WI38 (cell line): ENCODE data around the gene DNM3.

ENCODE experiments used
- H3K4me3 ChIP-seq: 2 replicates; pipeline ENCODE4 v1.5.1; 2011; ENCODE audit warnings: low read depth, mild to moderate bottlenecking, control low read depth, low read length
- CTCF ChIP-seq: IDR thresholded peaks from 2 replicates; pipeline ENCODE4 v1.5.1; 2012; ENCODE audit warnings: low read depth, mild to moderate bottlenecking, control low read depth, low read length

The DNM3 gene

DNA sequence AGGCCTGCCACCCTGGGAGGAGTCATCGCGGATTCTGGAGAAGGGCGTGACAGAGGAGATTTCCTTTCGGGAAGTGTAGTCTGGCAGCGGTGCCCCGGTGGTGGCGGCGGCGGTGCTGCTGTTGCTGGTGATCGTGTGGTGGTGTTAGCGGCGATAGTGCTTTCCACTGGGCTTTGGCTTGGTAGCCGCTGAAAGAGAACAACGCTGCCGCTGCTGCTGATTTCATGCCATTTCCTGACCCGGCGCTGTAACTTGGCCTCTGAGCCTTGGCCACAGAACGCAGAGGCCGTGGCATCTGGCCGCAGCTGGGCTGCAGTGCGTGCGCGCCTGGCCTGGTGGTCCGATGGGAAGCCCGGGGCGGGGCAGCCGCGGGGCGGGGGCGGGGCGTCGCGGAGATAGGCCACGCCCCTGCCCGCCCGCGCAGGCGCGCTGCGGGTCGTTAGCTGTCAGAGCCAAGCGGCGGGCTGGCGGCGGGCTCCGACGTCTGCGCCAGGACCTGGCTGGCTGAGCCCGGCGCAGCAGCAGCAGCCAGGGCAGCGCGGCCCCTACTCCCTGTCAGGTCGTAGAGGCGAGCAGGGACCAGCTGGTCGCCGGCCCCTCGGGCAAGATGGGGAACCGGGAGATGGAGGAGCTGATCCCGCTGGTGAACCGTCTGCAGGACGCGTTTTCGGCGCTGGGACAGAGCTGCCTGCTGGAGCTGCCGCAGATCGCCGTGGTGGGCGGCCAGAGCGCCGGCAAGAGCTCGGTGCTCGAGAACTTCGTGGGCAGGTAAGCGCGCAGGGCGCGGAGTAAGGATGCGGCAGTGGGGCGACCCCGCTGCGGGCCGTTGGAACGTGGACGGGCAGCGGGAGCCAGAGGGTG, at the start of gene DNM3:
DNM3 (plus strand) TSS at position 449 of the 861 bp plus-strand sequence; CDS start at position 608, 159 bp downstream.
- TF ChIP-seq CTCF, result no peak

GRCh38 chr1:171792656-171793369, 48.5 kb upstream of the DNM3 start:
- TF ChIP-seq CTCF, result no peak

More for the DNA sequence above, at the start of gene DNM3:
- peak within 1 kb of the TSS; percentile 63 for H3K4me3 ChIP-seq

GRCh38 chr1:171793636-171794035, 47.7 kb upstream of the DNM3 start:
- no peak for TF ChIP-seq CTCF
- no peak overlapping the region for H3K4me3 ChIP-seq

More at GRCh38 chr1:171792656-171793369, 48.5 kb upstream of the DNM3 start:
- H3K4me3 ChIP-seq, result no peak overlapping the region

GRCh38 chr1:171794085-171794484, 47.2 kb upstream of the DNM3 start:
- no peak for TF ChIP-seq CTCF
- no peak overlapping the region for H3K4me3 ChIP-seq

DNA sequence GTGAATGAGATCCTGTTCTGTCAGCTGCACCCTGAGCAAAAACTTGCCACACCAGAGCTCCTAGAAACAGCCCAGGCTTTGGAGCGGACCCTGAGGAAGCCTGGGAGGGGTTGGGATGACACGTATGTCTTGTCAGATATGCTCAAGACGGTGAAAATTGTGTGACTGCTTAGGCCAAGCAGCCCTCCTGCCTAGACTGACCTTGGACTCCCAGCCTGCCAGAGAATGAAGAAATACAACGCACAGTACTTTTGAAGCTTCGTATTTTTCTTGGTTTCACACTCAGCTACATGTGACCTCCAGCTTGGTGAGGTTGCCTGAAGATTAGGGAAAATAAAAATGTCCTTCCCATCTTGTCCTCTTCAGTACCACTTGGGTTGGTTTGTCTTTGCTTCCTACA, 44.7 kb upstream of the DNM3 start:
- TF ChIP-seq CTCF, result no peak
- no peak overlapping the region for H3K4me3 ChIP-seq

DNA sequence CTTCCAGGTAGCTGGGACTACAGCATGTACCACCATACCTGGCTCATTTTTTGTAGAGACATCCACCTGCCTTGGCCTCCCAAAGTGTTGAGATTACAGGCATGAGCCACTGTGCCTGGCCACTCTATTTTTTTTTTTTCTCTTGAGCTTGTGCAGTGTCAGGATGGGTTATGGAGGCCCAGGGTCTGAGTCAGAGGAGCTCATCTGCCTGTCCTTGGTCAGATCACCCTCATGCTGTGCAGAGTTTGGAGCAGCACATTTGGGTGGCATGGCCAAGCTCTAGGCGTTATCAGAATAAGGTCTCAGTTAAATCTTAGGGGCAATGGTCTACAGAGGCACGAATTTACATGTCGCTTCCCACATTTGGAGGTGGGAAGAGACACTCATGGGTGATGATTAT, 43.0 kb upstream of the DNM3 start:
- no peak overlapping the region for H3K4me3 ChIP-seq
- TF ChIP-seq CTCF, result no peak

- no peak for TF ChIP-seq CTCF
These were observed 42.5 kb upstream of the DNM3 start for GRCh38 chr1:171798765-171799164.

More at GRCh38 chr1:171798765-171799164, 42.5 kb upstream of the DNM3 start:
- H3K4me3 ChIP-seq, result no peak overlapping the region
